Measurements from ENCODE around the gene ZNF20.
A peak's percentile ranks its signal among the peaks of the same experiment; 100 is the strongest.

ZNF20 gene

GRCh38 chr19:12139885-12140544 lies at the start of gene ZNF20:
Gene ZNF20 (minus strand): TSS chr19:12140350. CDS start chr19:12140182, 168 bp downstream.
- peak; percentile 34 to 96 (median 90) for DNase-seq

- DNase-seq: no peak
Measured at GRCh38 chr19:12187625-12188024, 47.5 kb upstream of the ZNF20 start.

GRCh38 chr19:12180377-12180776 lies 40.2 kb upstream of the ZNF20 start:
- no peak for DNase-seq

- DNase-seq: no peak
Measured at GRCh38 chr19:12166626-12167025, 26.5 kb upstream of the ZNF20 start.

GRCh38 chr19:12163826-12164225 lies 23.7 kb upstream of the ZNF20 start:
- DNase-seq: no peak

GRCh38 chr19:12162882-12163806 lies 23.0 kb upstream of the ZNF20 start, which contains the start of gene ZNF136:
Gene ZNF136 (plus strand): TSS chr19:12163096. CDS start chr19:12163204, 108 bp downstream.
- DNase-seq: peak; percentile 33 to 95 (median 86)

GRCh38 chr19:12162513-12162881 lies 22.3 kb upstream of the ZNF20 start:
- DNase-seq: no peak

- peak in 1 of 58 donors; percentile 0 for DNase-seq
Measured at GRCh38 chr19:12159773-12160414, 19.7 kb upstream of the ZNF20 start.

- DNase-seq: peak; percentile 6 to 95 (median 84)
Measured at GRCh38 chr19:12156223-12157058, 16.3 kb upstream of the ZNF20 start, which contains the start of gene ZNF625. Gene ZNF625 (minus strand): TSS chr19:12156734. CDS start chr19:12156558, 176 bp downstream.

- DNase-seq: no peak
Measured at GRCh38 chr19:12155324-12155860, 15.2 kb upstream of the ZNF20 start.

- no peak for DNase-seq
Measured at GRCh38 chr19:12145348-12145747, 5.2 kb upstream of the ZNF20 start.

- DNase-seq: no peak
Measured at GRCh38 chr19:12141405-12141736, 1.2 kb upstream of the ZNF20 start.

- peak; percentile 3 to 90 (median 72) for DNase-seq
Measured at GRCh38 chr19:12140545-12141404, 625 bp upstream of the ZNF20 start.

GRCh38 chr19:12139269-12139668 lies 881 bp downstream of the ZNF20 start:
- DNase-seq: no peak

- no peak for DNase-seq
Measured at GRCh38 chr19:12137221-12137940, 2.8 kb downstream of the ZNF20 start.

- no peak for DNase-seq
Measured at GRCh38 chr19:12133069-12133468, 7.1 kb downstream of the ZNF20 start.

GRCh38 chr19:12126707-12127106 lies 13.4 kb downstream of the ZNF20 start:
- peak in 2 of 58 donors; percentile 0 for DNase-seq

- no peak for DNase-seq
Measured at GRCh38 chr19:12117201-12117970, 22.8 kb downstream of the ZNF20 start.

All from anterior cingulate cortex (tissue), 58 donors.